Right cardiac atrium (tissue), 5 donors: Measurements from ENCODE around the gene FGF4. TPM values are rescaled to one million over a fixed set of nuclear protein-coding genes. Genes with fewer than 3 reads are reported as not detected.
"Not testable (repeated sequence)": the region's sequence is repeated elsewhere in the genome, so short reads cannot be mapped to it uniquely, and the experiment has no call there.

Source experiments
- ATAC-seq, 2 donors: fragments of 200-7000 bp; cut with Tn5 transposase; one replicate each; pipeline versions ENCODE4 v1.8.0 to v1.9.1; 2020; ENCODE audit warnings: moderate library complexity in 2 of 2, mild to moderate bottlenecking in 1 of 2
- DNase-seq, 3 donors: peaks; one replicate each; pipeline ENCODE4 v3.0.0-alpha.2; 2020
- H3K27ac ChIP-seq: one replicate; pipeline ENCODE4 v1.5.1; 2013; ENCODE audit warnings: mild to moderate bottlenecking, low read length, control low read depth, moderate library complexity
- H3K27me3 ChIP-seq: one replicate; pipeline ENCODE4 v1.6.1; 2013; ENCODE audit not compliant: control insufficient read depth, insufficient read depth
- H3K4me1 ChIP-seq: one replicate; pipeline ENCODE4 v1.6.1; 2013; ENCODE audit warnings: low read length; ENCODE audit not compliant: control insufficient read depth, insufficient read depth
- H3K4me3 ChIP-seq: one replicate; pipeline ENCODE4 v1.5.1; 2013; ENCODE audit warnings: low read length, control low read depth
- H3K9me3 ChIP-seq: one replicate; pipeline ENCODE4 v1.6.1; 2013; ENCODE audit warnings: low read length; ENCODE audit not compliant: control insufficient read depth
- WGBS: extraction: QIAGEN DNeasy Blood & Tissue Kit; methylation state at CpG from one replicate; pipeline ENCODE4 v1.1.7; 2013; 5-methylcytosine and 5-hydroxymethylcytosine counted together
- intact Hi-C, 4 donors: fragments of 100-400 bp; cut with DNase I; formaldehyde crosslinking; loops; one replicate each; pipeline versions ENCODE4 v1.11.0 to v1.14.0; 2022 to 2023
- polyA plus RNA-seq: library from polyadenylated mRNA; stranded (reverse); fragments of 200-250 nt; gene quantifications from one replicate; pipeline ENCODE4 v1.2.3, GENCODE V29; 2013
- total RNA-seq, 4 donors: library from RNA; stranded (reverse); fragmentation: NEBNext Ultra II Directional; extraction: Animal tissue kit (Norgen Biotek cat#: 25700); gene quantifications; one replicate each; pipeline ENCODE4 v1.2.1, GENCODE V29; 2021
- donor health status: healthy with polysubstance abuse.
- donor health status: DM: no; HTN: yes; CAD: no.
- donor health status: DM: no; HTN: no; CAD: no.
- donor health status: DM: no; HTN: yes; CAD: no; lungs with severe emphysema.
- donor health status: DM: yes; HTN: yes; CAD: no.

Gene FGF4
- total and polyA plus RNA-seq, 5 donors: not detected

- DNase-seq: no peak
- 68% methylated on average over 10 of the region's 10 CpGs for WGBS
- no peak for ATAC-seq
- Histone ChIP-seq H3K4me1 (no peaks in the 10 kb centered on the region), H3K27me3 (no peaks in the 10 kb centered on the region), H3K9me3 (peaks cover 9% of the 10 kb centered on the region), H3K27ac (no peak overlapping the region), H3K4me3 (no peak overlapping the region)
- intact Hi-C loops: no loop called here
Measured at GRCh38 chr11:69765498-69765995, 9.6 kb downstream of the FGF4 start.

GRCh38 chr11:69764918-69765317 lies 10.2 kb downstream of the FGF4 start:
- H3K9me3 ChIP-seq, H3K4me3 ChIP-seq, DNase-seq, ATAC-seq, H3K27ac ChIP-seq, H3K27me3 ChIP-seq, H3K4me1 ChIP-seq, intact Hi-C loops: not testable (repeated sequence)
- 98% methylated on average over 7 of the region's 7 CpGs for WGBS

GRCh38 chr11:69760319-69760718 lies 14.8 kb downstream of the FGF4 start:
- Histone ChIP-seq H3K4me1 (no peaks in the 10 kb centered on the region), H3K27ac (no peak overlapping the region), H3K4me3 (no peak overlapping the region), H3K27me3 (no peaks in the 10 kb centered on the region), H3K9me3 (peaks cover 5% of the 10 kb centered on the region)
- intact Hi-C loops: no loop called here
- WGBS: 43% methylated on average over 4 of the region's 4 CpGs
- DNase-seq: no peak
- ATAC-seq: no peak

- no peak for ATAC-seq
- intact Hi-C loops: no loop called here
Measured at GRCh38 chr11:69752890-69753289, 22.3 kb downstream of the FGF4 start.

GRCh38 chr11:69750875-69751597 lies 24.1 kb downstream of the FGF4 start:
- Histone ChIP-seq H3K9me3 (no peaks in the 10 kb centered on the region), H3K4me1 (no peaks in the 10 kb centered on the region), H3K4me3 (no peak overlapping the region), H3K27me3 (no peaks in the 10 kb centered on the region), H3K27ac (no peak overlapping the region)
- intact Hi-C loops: no loop called here
- ATAC-seq: no peak
- WGBS: 64% methylated on average over 11 of the region's 11 CpGs
- DNase-seq: no peak

More at GRCh38 chr11:69752890-69753289, 22.3 kb downstream of the FGF4 start:
- 30% methylated on average over 4 of the region's 4 CpGs for WGBS
- H3K4me3 ChIP-seq: no peak overlapping the region
- no peaks in the 10 kb centered on the region for H3K27me3 ChIP-seq
- H3K27ac ChIP-seq: no peak overlapping the region
- no peaks in the 10 kb centered on the region for H3K9me3 ChIP-seq
- H3K4me1 ChIP-seq: no peaks in the 10 kb centered on the region
- DNase-seq: no peak

- no peak for DNase-seq
- no peak overlapping the region for H3K4me3 ChIP-seq
- H3K9me3 ChIP-seq: no peaks in the 10 kb centered on the region
- H3K4me1 ChIP-seq: no peaks in the 10 kb centered on the region
- no peak for ATAC-seq
- no peak overlapping the region for H3K27ac ChIP-seq
- intact Hi-C loops: no loop called here
- no peaks in the 10 kb centered on the region for H3K27me3 ChIP-seq
- WGBS: 67% methylated on average over 11 of the region's 11 CpGs
Measured at GRCh38 chr11:69750108-69750850, 24.9 kb downstream of the FGF4 start.

- no peak for DNase-seq
- H3K27ac ChIP-seq: no peak overlapping the region
- no peaks in the 10 kb centered on the region for H3K27me3 ChIP-seq
- WGBS: 83% methylated on average over 11 of the region's 11 CpGs
- intact Hi-C loops: no loop called here
- H3K4me1 ChIP-seq: no peaks in the 10 kb centered on the region
- H3K9me3 ChIP-seq: no peaks in the 10 kb centered on the region
- no peak for ATAC-seq
- no peak overlapping the region for H3K4me3 ChIP-seq
Measured at GRCh38 chr11:69748637-69749036, 26.5 kb downstream of the FGF4 start.

- H3K27me3 ChIP-seq: no peaks in the 10 kb centered on the region
Measured at GRCh38 chr11:69746752-69747742, 28.1 kb downstream of the FGF4 start.

GRCh38 chr11:69746140-69746539 lies 29.0 kb downstream of the FGF4 start:
- 78% methylated on average over 8 of the region's 8 CpGs for WGBS
- no peak overlapping the region for H3K27ac ChIP-seq
- H3K4me3 ChIP-seq: no peak overlapping the region
- H3K4me1 ChIP-seq: no peaks in the 10 kb centered on the region
- H3K9me3 ChIP-seq: no peaks in the 10 kb centered on the region
- no peak for ATAC-seq
- intact Hi-C loops: no loop called here
- no peak for DNase-seq
- no peaks in the 10 kb centered on the region for H3K27me3 ChIP-seq

More at GRCh38 chr11:69746752-69747742, 28.1 kb downstream of the FGF4 start:
- no peak for DNase-seq
- no peak overlapping the region for H3K27ac ChIP-seq
- H3K4me3 ChIP-seq: no peak overlapping the region
- no peak for ATAC-seq
- intact Hi-C loops: no loop called here
- WGBS: 54% methylated on average over 29 of the region's 29 CpGs
- H3K4me1 ChIP-seq: no peaks in the 10 kb centered on the region
- no peaks in the 10 kb centered on the region for H3K9me3 ChIP-seq

GRCh38 chr11:69745201-69745600 lies 29.9 kb downstream of the FGF4 start:
- no peak overlapping the region for H3K27ac ChIP-seq
- H3K27me3 ChIP-seq: no peaks in the 10 kb centered on the region
- H3K4me1 ChIP-seq: no peaks in the 10 kb centered on the region
- 82% methylated on average over 10 of the region's 10 CpGs for WGBS
- intact Hi-C loops: no loop called here
- DNase-seq (no peak), ATAC-seq (no peak)
- H3K9me3 ChIP-seq: no peaks in the 10 kb centered on the region
- no peak overlapping the region for H3K4me3 ChIP-seq
